Hematopoietic multipotent progenitor cell treated with erythropoietin and hydrocortisone succinate and interleukin-3 and kit ligand, for 8 days (in vitro differentiated cells): Measurements from ENCODE around the gene ATG4B.

Source experiments
- DNase-seq: peaks from one replicate; pipeline ENCODE4 v3.0.0-alpha.2; 2015

The ATG4B gene

DNA sequence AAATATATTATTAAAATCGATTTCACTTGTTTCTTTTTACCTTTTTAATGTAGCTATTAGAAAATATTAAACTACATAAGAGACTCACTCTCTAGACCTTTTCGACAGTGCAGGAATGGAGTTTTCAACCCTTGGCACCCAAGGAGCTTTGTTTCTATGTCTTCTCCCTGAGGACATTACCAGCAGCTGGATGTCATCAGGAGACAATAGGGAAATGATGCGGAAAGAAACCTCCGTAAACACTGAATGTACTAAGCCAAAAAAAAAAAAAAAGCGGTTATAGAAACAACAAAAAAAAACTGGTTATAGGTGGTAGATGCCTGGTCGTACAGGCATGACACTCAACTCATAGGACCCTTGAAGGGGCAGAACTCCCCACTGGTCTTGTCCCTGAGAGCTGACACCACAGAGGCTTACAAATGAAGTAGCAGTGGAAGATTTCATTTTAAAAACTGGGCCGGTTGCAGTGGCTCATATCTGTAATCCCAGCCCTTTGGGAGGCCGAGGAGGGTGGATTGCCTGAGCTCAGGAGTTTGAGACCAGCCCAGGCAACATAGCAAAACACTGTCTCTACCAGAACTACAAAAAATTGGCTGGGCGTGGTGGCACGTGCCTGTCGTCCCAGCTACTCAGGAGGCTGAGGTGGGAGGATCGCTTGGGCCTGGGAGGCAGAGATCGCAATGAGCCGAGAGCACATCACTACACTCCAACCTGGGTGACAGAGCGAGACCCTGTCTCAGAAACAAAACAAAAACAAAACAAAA lies 24.3 kb upstream of the ATG4B start:
- no peak for DNase-seq

DNA sequence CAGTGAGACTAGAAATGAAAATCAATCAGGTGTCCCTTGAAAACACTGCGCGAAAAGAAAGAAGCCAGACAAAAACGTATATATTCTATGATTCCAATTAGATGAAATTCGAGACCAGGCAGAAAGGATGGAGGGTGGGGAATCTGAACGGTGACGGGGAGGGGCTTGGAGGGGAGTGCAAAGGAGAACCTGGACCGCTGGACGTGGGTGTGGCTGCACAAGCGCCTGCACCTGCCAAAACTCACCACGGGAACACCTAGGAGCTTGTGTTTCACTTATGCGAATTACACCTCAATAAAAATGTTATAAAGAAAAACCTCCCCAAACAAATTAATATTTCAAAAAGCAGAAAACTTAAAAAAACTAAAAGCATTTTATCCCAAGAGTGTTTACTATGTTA lies 22.5 kb upstream of the ATG4B start:
- no peak for DNase-seq

DNA sequence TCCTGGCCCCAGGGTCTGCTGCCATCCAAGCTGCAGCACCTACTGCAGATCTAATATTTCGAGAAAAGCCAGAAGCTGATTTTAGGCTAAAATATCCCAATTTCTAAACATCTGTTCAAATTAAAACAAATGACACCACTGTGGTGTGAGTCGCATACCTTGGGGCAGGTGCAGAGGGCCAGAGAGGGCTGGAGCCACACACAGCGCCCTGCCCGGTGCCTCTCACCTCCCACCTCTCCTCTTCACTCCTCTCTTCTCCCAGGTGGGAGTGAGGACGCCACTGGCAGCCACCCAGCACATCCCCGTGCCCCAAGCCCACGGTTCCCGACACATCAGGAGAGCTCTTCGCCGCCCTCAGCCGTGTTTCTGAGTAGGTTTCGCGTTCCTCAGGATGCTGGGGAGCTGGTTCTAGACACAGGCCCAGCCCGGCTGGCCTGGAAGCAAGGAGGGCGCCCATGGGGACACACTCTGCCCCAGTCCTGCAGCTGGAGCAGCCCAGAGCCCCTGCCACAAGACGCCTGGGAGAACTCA lies 21.9 kb upstream of the ATG4B start:
- no peak for DNase-seq

DNA sequence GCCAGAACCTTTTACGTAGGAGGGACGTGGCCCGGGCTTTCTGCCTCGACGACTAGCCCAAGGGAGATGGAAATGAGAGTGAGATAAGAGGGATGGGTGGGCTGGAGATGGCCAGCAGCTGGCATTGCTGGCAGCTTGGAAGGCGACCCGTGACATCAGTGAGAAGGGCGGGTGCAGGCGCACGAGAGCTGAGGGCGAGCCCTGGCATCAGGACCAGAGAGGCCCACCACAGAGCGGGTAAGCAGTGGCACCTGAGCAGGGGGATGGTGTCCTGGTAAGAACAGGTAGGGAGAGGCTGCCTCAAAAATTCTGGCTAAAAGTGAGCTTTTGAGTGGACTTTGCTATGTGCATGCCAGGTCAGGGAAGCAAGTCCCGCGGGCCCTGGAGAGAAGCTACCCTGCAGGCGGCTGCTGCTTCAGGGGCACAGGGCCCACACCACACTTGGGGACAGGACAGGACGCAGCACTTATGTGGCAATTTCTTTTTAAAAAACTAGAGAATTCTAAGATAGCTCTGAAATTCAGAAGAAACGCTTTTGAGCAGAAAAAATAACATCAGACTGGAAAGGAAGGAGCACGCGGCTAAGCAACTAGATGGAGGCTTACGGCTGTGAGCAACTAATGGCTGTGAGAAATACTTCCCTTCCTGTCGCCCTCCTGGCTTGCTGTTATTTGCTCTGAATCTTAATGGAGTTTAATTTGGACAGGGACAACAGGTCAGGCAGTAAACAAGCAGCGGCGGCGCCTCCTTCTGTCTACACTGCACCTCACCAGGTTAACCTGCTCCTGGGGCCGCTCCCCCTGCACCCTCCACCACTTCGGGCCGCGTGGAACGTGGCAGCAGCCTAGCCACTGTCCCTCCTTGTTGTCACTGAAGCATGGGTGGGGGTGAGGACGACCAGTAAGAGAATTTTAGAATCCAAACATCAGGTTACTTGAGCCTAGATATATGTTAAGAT lies 21.0 kb upstream of the ATG4B start:
- no peak for DNase-seq

GRCh38 chr2:241617431-241618154 lies 19.9 kb upstream of the ATG4B start:
- peak; percentile 32 for DNase-seq

DNA sequence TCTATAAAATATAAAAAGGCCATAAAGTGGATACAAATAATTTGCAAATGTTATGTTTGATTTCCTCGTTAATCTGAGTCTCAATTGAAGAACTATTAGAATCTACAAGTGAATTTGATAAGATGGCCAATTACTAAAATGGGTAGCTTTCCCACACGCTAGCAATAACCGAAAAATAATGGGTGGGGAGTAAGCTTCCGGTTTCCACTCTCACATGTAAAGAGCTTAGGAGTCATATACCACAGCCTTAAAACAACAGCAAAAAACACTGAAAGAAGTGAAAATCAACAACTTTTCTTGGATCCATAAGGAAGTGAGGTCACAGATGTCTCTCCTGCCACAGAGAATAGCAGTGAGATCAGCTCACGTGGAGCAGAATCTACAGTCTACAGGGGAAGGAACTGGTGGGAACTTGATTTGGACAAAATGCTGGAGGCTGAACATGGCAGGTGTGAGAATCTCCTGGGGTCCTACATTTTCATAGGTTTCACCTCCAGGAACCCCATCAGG lies 19.1 kb upstream of the ATG4B start:
- no peak for DNase-seq

DNA sequence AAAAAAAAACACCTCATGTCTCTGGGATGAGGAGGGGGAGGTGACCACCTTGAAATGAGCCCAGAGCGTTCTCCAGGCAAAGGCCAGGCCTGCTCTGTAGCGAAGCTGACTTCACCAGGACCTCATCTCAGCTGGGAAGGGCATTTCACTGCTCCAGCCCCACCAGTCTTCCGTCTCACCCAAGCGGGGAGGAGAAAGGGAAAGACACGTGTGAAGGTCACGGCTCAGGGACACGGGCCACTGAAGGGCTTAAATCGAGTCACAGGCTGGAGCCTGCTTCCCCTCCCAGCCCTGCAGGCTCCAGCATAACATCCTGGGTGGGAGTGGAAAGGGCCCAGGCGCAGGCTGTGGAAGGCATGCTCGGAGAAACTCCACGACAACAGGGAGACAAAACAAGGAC lies 18.7 kb upstream of the ATG4B start:
- no peak for DNase-seq

DNA sequence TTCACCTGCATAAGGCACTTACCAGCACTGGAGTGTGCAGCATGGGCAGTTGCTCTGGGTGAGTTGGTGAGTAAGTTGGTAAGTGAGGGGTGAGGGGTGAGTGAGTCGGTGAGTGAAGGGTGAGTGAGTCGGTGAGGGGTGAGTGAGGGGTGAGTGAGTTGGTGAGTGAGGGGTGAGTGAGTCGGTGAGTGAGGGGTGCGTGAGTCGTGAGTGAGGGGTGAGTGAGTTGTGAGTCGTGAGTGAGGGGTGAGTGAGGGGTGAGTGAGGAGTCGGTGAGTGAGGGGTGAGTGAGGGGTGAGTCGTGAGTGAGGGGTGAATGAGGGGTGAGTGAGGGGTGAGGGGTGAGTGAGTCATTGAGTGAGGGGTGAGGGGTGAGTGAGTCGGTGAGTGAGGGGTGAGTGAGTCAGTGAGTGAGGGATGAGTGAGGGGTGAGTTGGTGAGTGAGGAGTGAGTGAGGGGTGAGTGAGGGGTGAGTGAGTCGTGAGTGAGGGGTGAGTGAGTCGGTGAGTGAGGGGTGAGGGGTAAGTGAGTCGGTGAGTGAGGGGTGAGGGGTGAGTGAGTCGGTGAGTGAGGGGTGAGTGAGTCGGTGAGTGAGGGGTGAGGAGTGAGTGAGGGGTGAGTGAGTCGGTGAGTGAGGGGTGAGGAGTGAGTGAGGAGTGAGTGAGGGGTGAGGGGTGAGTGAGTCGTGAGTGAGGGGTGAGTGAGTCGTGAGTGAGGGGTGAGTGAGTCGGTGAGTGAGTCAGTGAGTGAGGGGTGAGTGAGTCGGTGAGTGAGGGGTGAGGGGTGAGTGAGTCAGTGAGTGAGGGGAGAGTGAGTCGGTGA lies 17.7 kb upstream of the ATG4B start:
- DNase-seq = no peak

- no peak for DNase-seq
Measured at GRCh38 chr2:241620419-241620769, 17.1 kb upstream of the ATG4B start.

DNA sequence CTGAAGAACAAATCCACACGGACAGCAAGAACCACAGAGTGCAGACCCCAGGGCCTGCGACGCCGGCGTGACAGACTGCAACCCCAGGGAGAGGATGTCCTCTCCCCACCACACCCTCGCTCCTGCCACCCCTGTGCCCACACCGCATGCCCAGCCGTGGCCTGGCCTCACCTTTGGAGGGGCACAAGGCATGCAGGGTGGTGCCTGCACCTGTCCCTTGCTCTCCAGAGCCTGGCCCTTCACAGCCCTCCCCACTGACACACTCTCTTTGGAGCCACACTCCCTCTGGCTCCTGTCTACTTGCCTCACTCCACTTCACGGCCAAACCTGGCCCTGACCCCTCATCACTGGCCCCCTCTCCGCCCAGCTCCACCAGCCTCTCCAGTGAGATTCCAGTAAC lies 9.8 kb upstream of the ATG4B start:
- DNase-seq = no peak

DNA sequence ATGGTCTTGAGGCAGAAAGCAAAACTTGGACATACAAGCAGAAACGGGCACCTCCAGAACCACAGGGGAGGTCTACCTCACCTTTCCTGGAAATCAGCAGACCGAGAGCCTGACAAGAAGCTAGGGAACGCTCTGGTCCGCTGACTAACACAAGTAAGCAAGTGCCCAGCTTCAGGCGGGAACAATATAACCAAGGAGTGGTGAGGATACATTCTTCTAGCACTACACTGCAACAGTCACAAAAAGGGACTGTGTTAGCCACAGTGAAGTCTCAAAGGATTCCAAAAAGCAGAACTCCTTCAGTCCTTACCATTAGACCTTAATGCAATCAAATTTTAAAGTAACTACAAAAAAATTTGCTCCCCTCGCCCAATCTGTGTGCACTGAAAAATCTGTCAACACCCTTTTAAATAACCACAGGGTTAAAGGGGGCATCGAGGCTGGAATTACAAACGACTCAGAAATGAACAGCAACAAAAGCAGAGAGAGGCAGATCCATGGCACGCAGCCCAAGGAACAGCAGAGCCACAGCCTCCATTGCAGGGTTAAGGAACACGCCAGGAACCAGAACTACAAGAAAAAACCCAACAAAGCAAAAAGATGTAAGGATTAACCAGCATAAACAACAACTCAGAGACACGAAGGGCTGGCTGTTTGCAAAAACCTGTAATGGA lies 7.6 kb upstream of the ATG4B start:
- DNase-seq = no peak

DNA sequence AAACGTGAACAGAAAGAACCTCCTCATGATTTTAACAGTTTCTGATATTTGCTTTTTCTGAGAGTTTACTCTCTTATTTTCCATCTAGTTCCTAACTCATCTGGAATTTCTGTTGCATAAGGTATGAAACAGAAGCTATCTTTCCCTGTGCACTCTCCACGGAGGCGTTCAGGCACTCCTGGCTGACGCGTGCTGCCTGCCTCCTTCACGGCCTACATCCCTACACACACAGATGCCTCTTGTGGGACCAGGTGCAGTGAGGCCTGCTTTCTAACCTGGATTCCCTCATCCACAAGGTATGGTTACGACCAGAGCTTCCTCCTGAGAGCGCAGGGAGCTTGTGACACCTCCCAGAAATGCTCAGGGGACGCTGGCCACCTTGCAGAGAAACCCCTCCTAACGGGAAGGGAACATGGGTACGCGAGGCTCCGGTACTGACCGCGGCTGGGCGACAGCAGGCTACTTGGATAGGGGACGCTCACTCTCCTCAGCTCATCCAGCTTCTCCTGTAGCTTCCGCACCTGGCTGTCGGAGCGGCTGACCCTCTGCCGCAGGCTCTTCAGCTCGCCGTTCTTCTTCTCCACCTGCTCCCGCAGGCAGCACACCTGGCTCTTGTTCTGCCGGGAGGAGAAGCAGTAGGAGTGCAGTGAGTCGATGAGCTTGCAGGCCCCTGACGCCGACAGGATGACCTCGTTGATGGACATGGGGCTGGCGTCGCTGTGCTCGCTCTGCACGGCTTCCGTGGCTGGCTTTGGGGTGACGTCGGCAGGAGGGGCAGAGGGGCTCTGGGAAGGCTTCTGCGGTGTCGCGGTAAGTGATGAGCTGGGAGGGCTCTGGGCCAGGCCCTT lies 4.8 kb upstream of the ATG4B start:
- DNase-seq = no peak

DNA sequence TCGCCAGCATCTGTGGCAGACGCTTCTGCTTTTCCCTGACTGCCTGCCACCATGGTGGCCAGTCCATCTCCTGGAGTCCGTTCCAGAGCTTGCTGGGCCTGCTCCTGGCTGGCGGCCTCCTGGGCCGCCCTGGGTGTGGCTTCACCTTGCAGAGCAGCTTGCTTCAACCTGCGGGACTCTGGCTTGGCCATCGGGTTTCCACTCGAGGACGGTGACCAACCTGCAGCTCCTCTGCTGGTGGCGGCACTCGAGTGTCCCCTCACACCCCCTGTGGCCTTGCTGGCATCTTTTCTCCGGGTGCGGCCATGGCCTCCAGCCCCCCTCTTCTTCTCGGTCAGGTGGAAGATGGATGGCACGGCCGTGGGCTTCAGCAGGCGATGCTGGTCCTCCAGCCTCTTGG lies 3.9 kb upstream of the ATG4B start:
- no peak for DNase-seq

DNA sequence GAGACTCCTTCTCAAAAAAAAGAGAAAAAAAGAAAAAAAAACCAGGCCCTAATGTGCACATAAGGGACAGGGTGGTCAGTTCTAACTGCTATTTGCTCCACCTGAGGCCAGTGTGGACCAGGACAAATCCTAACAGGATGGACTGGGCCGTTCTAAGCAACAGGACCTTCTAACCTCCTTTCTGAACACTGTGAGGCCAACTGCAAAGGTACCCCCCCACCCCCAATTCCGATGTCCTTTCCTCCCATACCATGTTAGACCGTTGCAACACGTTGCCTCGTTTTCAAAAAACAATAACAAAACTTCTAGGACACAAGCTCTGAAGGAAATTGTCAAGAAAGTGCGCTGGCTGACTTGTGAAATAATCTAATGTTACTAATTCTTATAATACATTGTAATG lies 1.7 kb upstream of the ATG4B start:
- DNase-seq = no peak

DNA sequence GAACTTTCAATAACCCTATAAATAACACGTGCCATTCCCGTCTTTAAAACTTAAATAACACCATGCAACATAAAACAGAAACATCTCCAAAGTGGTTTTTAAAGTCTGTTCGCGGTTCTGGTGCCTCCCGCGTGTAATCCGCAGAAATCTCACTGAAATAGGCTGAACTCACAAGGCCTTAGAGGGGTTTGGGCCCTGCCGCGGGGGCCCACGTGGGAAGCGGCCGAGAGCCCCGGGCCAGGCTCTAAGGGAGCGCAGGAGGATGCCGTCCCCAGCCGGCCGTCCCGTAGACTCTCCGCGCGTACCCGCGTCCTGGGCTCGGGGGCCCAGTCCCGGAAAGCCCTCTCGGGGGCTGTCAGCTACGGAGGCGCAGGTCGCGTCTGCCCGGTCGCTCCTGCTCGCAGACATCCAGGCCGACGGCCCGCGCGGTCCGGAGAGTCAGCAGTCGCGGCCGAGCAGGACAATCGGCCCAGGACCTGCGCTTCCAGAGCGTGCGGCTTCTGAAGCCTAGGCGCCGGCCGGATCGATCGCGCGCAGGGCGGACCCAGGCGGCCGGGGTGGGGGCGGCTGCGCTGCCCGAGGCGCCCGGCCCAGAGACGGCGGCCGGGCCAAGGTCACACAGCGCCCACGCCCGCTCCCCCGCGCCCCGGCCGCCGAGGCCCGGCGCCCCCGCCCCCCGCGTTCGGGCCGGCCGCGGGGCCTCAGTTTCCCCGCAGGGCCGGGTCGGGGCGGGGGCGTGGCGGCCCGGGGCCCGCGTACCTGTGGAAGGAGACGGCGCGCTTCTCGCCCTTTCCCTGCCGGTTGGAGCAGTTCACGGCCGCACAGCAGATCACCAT lies 1.1 kb upstream of the ATG4B start:
- DNase-seq = peak; percentile 43

DNA sequence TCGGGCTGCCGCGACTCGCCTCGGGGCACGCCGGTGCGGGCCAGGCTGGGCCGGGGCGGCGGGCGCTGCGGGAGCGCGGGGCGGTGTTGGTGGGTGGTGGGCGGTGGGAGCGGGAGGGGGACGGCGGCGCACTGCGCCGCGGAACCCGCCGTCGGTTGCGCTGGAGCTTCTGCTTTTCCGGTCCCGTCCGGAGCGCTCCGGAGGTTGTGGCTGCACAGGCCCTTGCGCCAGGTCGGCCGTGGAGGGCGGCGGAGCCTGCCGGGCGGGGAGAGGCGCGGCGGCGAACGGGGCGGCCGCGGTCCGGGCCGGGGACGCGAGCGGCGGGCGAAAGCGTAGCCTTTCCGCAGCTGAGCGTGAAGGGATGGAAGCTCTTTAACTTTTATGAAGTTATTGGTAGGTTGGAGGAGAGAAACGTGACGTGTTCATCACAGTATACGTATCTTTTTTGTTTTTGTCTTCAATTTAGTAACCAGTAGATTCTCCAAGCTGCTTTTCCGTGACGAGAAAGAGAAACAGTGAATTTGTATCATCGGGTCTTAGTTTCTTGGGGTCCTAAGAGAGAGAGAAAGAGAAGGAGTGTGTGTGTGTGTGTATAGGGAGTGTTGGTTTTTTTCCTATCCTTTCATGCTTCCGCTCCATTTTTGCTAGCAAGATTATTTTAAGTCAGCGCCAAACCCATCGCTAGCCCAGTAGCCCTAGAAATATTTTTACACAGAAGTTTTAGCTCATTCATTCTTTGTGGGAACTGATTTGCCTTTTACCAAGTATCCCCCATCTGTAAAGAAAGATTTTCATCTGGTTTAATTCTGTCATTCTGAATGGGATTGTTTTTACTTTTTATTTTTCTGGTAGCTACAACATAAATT lies 535 bp downstream of the ATG4B start:
- DNase-seq = peak; percentile 11

- no peak for DNase-seq
Measured at GRCh38 chr2:241638940-241639339, 1.4 kb downstream of the ATG4B start.

GRCh38 chr2:241639385-241639784 lies 1.9 kb downstream of the ATG4B start:
- DNase-seq = no peak
